ENCODE results near the gene GSK3B.

The GSK3B gene

GRCh38 chr3:119898478-119899191 lies 195.6 kb downstream of the GSK3B start:
- no peak for TF ChIP-seq CTCF (IDR thresholded peaks at IDR 0.05; ENCODE audit: borderline replicate concordance, extremely low read depth, low read length, poor library complexity, severe bottlenecking)
- H2AFZ ChIP-seq (ENCODE audit: low read depth, low read length) = no peak overlapping the region
- ATAC-seq (ENCODE audit: insufficient read depth, low read depth) (no peak), DNase-seq (no peak)
- peaks cover 57% of the 10 kb centered on the region for H3K36me3 ChIP-seq (ENCODE audit: insufficient read depth, low read length)
- no peaks in the 10 kb centered on the region for H3K9me3 ChIP-seq (ENCODE audit: insufficient read depth, low read length, severe bottlenecking)
- H3K27ac ChIP-seq (ENCODE audit: low read length) = no peak overlapping the region
- H3K4me1 ChIP-seq (ENCODE audit: insufficient read depth, low read length) = no peaks in the 10 kb centered on the region
- H3K9ac ChIP-seq (ENCODE audit: low read depth, low read length) = no peak overlapping the region
- no peak overlapping the region for H3K4me3 ChIP-seq (ENCODE audit: low read depth in 1 of 2, low read length in 2 of 2)
- H3K4me2 ChIP-seq (ENCODE audit: insufficient read depth, low read length) = no peak overlapping the region
- H4K20me1 ChIP-seq (ENCODE audit: insufficient read depth, low read length) = no peaks in the 10 kb centered on the region
- no peaks in the 10 kb centered on the region for H3K27me3 ChIP-seq (ENCODE audit: insufficient read depth, low read length, poor library complexity)
- H3K79me2 ChIP-seq (ENCODE audit: insufficient read depth, low read length) = no peaks in the 10 kb centered on the region

- Histone ChIP-seq H3K4me1 (ENCODE audit: insufficient read depth, low read length) (no peaks in the 10 kb centered on the region), H3K4me3 (ENCODE audit: low read depth in 1 of 2, low read length in 2 of 2) (no peak overlapping the region), H3K9me3 (ENCODE audit: insufficient read depth, low read length, severe bottlenecking) (peaks cover 13% of the 10 kb centered on the region), H3K27me3 (ENCODE audit: insufficient read depth, low read length, poor library complexity) (no peaks in the 10 kb centered on the region), H4K20me1 (ENCODE audit: insufficient read depth, low read length) (no peaks in the 10 kb centered on the region), H2AFZ (ENCODE audit: low read depth, low read length) (no peak overlapping the region), H3K4me2 (ENCODE audit: insufficient read depth, low read length) (no peak overlapping the region), H3K9ac (ENCODE audit: low read depth, low read length) (no peak overlapping the region), H3K79me2 (ENCODE audit: insufficient read depth, low read length) (no peaks in the 10 kb centered on the region), H3K27ac (ENCODE audit: low read length) (no peak overlapping the region), H3K36me3 (ENCODE audit: insufficient read depth, low read length) (peaks cover 57% of the 10 kb centered on the region)
- DNase-seq (no peak), ATAC-seq (ENCODE audit: insufficient read depth, low read depth) (no peak)
- TF ChIP-seq CTCF (IDR thresholded peaks at IDR 0.05; ENCODE audit: borderline replicate concordance, extremely low read depth, low read length, poor library complexity, severe bottlenecking) = no peak
- TF ChIP-seq EZH2 (IDR thresholded peaks at IDR 0.05; ENCODE audit: borderline replicate concordance, low read depth, low read length, severe bottlenecking) = no peak
Observed at GRCh38 chr3:119894195-119894594, 200.1 kb downstream of the GSK3B start.

GRCh38 chr3:119893769-119894168 lies 200.5 kb downstream of the GSK3B start:
- no peaks in the 10 kb centered on the region for H3K4me1 ChIP-seq (ENCODE audit: insufficient read depth, low read length)
- ATAC-seq (ENCODE audit: insufficient read depth, low read depth) (0 out of 3 replicates have a peak, but pooled peaks have one; percentile 14), DNase-seq (no peak)
- no peaks in the 10 kb centered on the region for H3K27me3 ChIP-seq (ENCODE audit: insufficient read depth, low read length, poor library complexity)
- no peak overlapping the region for H3K27ac ChIP-seq (ENCODE audit: low read length)
- no peak overlapping the region for H3K4me3 ChIP-seq (ENCODE audit: low read depth in 1 of 2, low read length in 2 of 2)
- H2AFZ ChIP-seq (ENCODE audit: low read depth, low read length) = no peak overlapping the region
- H4K20me1 ChIP-seq (ENCODE audit: insufficient read depth, low read length) = no peaks in the 10 kb centered on the region
- no peaks in the 10 kb centered on the region for H3K79me2 ChIP-seq (ENCODE audit: insufficient read depth, low read length)
- TF ChIP-seq EZH2 (IDR thresholded peaks at IDR 0.05; ENCODE audit: borderline replicate concordance, low read depth, low read length, severe bottlenecking) (no peak), CTCF (IDR thresholded peaks at IDR 0.05; ENCODE audit: borderline replicate concordance, extremely low read depth, low read length, poor library complexity, severe bottlenecking) (no peak)
- H3K9ac ChIP-seq (ENCODE audit: low read depth, low read length) = no peak overlapping the region
- H3K36me3 ChIP-seq (ENCODE audit: insufficient read depth, low read length) = peaks cover 57% of the 10 kb centered on the region
- peaks cover 16% of the 10 kb centered on the region for H3K9me3 ChIP-seq (ENCODE audit: insufficient read depth, low read length, severe bottlenecking)
- H3K4me2 ChIP-seq (ENCODE audit: insufficient read depth, low read length) = no peak overlapping the region

Measured in DND-41 (cell line).